D721Med (cell line): Measurements from ENCODE around the gene SMO.

Experiments used
- DNase-seq: peaks from one replicate; pipeline ENCODE4 v3.0.0; 2011; ENCODE audit warnings: low spot score; ENCODE audit not compliant: insufficient read length
- FAIRE-seq: peaks from 2 replicates; lab custom pipeline; 2011; peaks lifted over from hg19 to GRCh38; lab: Jason Lieb, UNC
- TF ChIP-seq, protein P1 (sequence below): IDR thresholded peaks from 2 replicates; pipeline ENCODE4 v1.5.1; 2012; ENCODE audit warnings: mild to moderate bottlenecking, control low read depth; ENCODE audit not compliant: insufficient read depth; ENCODE audit errors: missing control alignments

Gene SMO

DNA sequence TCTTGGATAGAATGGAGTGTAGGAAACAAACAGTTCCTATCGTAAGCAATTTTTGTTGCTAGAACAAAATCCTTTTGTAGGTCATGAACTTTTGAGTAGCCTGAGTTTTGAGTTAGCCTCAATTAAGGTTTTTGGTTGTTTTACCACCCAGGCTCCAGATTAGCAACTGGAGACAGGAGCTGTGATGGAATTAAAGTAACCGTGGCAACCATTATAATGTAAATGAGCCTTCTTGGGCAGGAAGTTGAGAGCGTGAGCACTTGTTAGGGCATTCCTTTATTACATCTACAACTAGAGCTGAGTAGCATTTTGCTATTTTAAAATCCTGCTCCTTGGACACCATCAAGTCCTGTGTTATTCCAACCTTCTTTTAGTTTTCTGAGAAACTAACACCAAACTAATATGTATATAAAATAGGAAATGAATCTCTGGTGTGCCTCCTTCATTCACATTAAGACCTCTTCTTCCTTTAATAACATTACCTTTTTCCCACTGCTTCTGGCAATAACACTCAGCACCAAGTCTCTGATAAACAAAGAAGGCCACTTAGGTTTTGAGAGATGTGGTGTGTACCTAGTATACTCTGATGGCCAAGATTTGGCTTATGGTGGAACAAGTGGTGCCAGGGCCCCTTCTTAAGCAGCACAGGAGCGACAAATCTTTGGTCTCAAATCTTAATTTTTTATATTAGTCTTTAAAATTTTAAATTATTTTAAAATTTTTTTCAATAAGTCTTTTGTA, 70.4 kb downstream of the SMO start:
- no peak for DNase-seq
- TF ChIP-seq, protein P1, sequence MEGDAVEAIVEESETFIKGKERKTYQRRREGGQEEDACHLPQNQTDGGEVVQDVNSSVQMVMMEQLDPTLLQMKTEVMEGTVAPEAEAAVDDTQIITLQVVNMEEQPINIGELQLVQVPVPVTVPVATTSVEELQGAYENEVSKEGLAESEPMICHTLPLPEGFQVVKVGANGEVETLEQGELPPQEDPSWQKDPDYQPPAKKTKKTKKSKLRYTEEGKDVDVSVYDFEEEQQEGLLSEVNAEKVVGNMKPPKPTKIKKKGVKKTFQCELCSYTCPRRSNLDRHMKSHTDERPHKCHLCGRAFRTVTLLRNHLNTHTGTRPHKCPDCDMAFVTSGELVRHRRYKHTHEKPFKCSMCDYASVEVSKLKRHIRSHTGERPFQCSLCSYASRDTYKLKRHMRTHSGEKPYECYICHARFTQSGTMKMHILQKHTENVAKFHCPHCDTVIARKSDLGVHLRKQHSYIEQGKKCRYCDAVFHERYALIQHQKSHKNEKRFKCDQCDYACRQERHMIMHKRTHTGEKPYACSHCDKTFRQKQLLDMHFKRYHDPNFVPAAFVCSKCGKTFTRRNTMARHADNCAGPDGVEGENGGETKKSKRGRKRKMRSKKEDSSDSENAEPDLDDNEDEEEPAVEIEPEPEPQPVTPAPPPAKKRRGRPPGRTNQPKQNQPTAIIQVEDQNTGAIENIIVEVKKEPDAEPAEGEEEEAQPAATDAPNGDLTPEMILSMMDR = no peak
- FAIRE-seq = no peak

DNA sequence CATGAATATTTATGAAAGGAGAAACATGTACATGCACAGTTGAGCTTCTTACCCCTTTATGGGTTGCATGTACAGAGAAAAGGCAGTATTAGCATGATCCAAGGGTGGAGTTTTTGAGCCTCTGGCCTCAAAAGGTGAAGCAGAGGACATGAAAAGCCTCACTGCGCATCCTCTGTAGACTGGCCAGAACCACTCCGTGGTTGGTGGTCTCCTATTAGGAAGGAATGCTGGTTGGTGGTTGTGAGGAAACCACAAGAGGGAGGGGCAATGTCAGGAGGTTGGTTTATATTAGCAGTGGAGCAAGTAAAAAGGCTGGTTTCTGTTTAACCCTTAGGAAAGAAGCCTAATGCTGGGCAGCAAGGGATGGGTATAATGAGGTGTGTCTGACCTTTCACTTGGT, 73.9 kb downstream of the SMO start:
- no peak for DNase-seq
- no peak for FAIRE-seq
- TF ChIP-seq, protein P1 = no peak
